K562 (cell line): ENCODE results near the gene LRP10. TPM values are rescaled to one million over a fixed set of nuclear protein-coding genes. Genes with fewer than 3 reads are reported as not detected.

Experiments used
- ARHGAP35 ChIP-seq: fragments of 450-650 bp; IDR thresholded peaks from 2 replicates; pipeline ENCODE4 v1.6.1; 2018; ENCODE audit not compliant: partially characterized antibody
- CBX3 ChIP-seq, 2 experiments: IDR thresholded peaks; 1 replicate in 1 of 2; 2 replicates in 1 of 2; pipeline ENCODE4 v1.6.1; 2012; ENCODE audit warnings: inconsistent platforms in 2 of 2, low read length in 2 of 2, borderline replicate concordance in 1 of 2, control low read depth in 1 of 2
- HMG20A ChIP-seq: fragments of 450-650 bp; formaldehyde crosslinking; conservative IDR thresholded peaks from 2 replicates; pipeline ENCODE4 v1.4.0; 2020; ENCODE audit warnings: mild to moderate bottlenecking, mixed read lengths
- KLF1 ChIP-seq: fragments of 450-650 bp; IDR thresholded peaks from 2 replicates; pipeline ENCODE4 v1.6.1; 2016; ENCODE audit warnings: missing genetic modification characterization, missing compliant biosample characterization
- L3MBTL2 ChIP-seq: fragments of 450-650 bp; IDR thresholded peaks from 2 replicates; pipeline ENCODE4 v1.6.1; 2016; ENCODE audit warnings: mild to moderate bottlenecking, moderate library complexity
- MGA ChIP-seq: fragments of 450-650 bp; IDR thresholded peaks from 2 replicates; pipeline ENCODE4 v1.6.1; 2016; ENCODE audit warnings: mild to moderate bottlenecking, moderate library complexity
- PKNOX1 ChIP-seq: fragments of 450-650 bp; IDR thresholded peaks from 2 replicates; pipeline ENCODE4 v1.6.1; 2016
- PURB ChIP-seq: sonication (generic); formaldehyde crosslinking; IDR thresholded peaks from 2 replicates; pipeline ENCODE4 v1.9.0; 2021; ENCODE audit warnings: low read depth, mild to moderate bottlenecking, missing genetic modification reagents
- SMARCA4 ChIP-seq: fragments of 450-650 bp; IDR thresholded peaks from 2 replicates; pipeline ENCODE4 v1.6.1; 2016
- STAT5A ChIP-seq: IDR thresholded peaks from 2 replicates; pipeline ENCODE4 v1.6.1; 2012; ENCODE audit warnings: low read length, inconsistent platforms, borderline replicate concordance
- TAF9B ChIP-seq: fragments of 450-650 bp; IDR thresholded peaks from 2 replicates; pipeline ENCODE4 v1.6.1; 2018; ENCODE audit warnings: mild to moderate bottlenecking; ENCODE audit not compliant: partially characterized antibody
- ZNF398 ChIP-seq: fragments of 250-450 bp; sonication (Bioruptor Pico); IDR thresholded peaks from 2 replicates; pipeline ENCODE4 v1.8.0; 2021; ENCODE audit warnings: moderate library complexity, mild to moderate bottlenecking, inconsistent platforms
- polyA plus RNA-seq, 8 experiments: library from polyadenylated mRNA; depleted of rRNA in 4 of 8; stranded (reverse) in 5 of 8; unstranded in 3 of 8; fragments of >200 nt; fragmentation: Nextera tagmentation in 2 of 8; fragmentation: Illumina TruSeq in 1 of 8; extraction: Ambion mirVana in 2 of 8; extraction: Trizol in 1 of 8; gene quantifications; 2 replicates each; pipeline versions ENCODE4 v1.2.1 to v1.2.3, GENCODE V29; 2011 to 2014; ENCODE audit warnings: inconsistent platforms in 1 of 8, missing spikeins in 1 of 8
- total RNA-seq, 7 experiments: library from RNA; depleted of rRNA in 6 of 7; stranded (reverse); fragments of >200 nt in 6 of 7; fragmentation: Illumina TruSeq in 2 of 7; extraction: Trizol in 2 of 7; gene quantifications; 2 replicates each; pipeline versions ENCODE4 v1.2.1 to v1.2.3, GENCODE V29; 2011 to 2021; ENCODE audit warnings: low replicate concordance in 1 of 7
- TF ChIP-seq, protein P1 (sequence below): sonication (generic); IDR thresholded peaks from 2 replicates; pipeline ENCODE4 v1.6.1; 2016

The LRP10 gene
- total and polyA plus RNA-seq, 9 of the 15 experiments (the other 6 are each of a cell fraction or from before 2014, with no cell fraction given), result 1.3 to 45.5 (median 10.9) TPM

- TF ChIP-seq STAT5A (peak; percentile 88), L3MBTL2 (peak; percentile 64), TAF9B (peak; percentile 51), HMG20A (CRISPR knock-in tag) (no peak), PURB (no peak), PKNOX1 (peak; percentile 88), ZNF398 (CRISPR knock-in tag) (no peak), ARHGAP35 (no peak), CBX3 (IDR thresholded peaks at IDR 0.05; ENCODE audit: borderline replicate concordance in 1 of 2, low read length in 2 of 2) (peak in 1 of 2 experiments; percentile 66; a peak in 1 of 3 replicates), KLF1 (tag) (no peak), MGA (peak; percentile 43; the same call in 1 of the 2 replicates), SMARCA4 (peak; percentile 88)
- TF ChIP-seq, protein P1, sequence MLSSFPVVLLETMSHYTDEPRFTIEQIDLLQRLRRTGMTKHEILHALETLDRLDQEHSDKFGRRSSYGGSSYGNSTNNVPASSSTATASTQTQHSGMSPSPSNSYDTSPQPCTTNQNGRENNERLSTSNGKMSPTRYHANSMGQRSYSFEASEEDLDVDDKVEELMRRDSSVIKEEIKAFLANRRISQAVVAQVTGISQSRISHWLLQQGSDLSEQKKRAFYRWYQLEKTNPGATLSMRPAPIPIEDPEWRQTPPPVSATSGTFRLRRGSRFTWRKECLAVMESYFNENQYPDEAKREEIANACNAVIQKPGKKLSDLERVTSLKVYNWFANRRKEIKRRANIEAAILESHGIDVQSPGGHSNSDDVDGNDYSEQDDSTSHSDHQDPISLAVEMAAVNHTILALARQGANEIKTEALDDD, result no peak; the same call in 1 of the 2 replicates
Observed at GRCh38 chr14:22897357-22897756, 25.8 kb downstream of the LRP10 start (continued).
